Stimulated activated CD4-positive, alpha-beta T cell treated with anti-CD3 and anti-CD28 coated beads, Interleukin-2, amount 100 ng/mL, for 48 hours (primary cell): ENCODE data around the gene PHKA2.

Experiments
- DNase-seq, 2 donors: peaks; one replicate each; pipeline ENCODE4 v3.0.0-alpha.2; 2020

PHKA2 gene

DNA sequence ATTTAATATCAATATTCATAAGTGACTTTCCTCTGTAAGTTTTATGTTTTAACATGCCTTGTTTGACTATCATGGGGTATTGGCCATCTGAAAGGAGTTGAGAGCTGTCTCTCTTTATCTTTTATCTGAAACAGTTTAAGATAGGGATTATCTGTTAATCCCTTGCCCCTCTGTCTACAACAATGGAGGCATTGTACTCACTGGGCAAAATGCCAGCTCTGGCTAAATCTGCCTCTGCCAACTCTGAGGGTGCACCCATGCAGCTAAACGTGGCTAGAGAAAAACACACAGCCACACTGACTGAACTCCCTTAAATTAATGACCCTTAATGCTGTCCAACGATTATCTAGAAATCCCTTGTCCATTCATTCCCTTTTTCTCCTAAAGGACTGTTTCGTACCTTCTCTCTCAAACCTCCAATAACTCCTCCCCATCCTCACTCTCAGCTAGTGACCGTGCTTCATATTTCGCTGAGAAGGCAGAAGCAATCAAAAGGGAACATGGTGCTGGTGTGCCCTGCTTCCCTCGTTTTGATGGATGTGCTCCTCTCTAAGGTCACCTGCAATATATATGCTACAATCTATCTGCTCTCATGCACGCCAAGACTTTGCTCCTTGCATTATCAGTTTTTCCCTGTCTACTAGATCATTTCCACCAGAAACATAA, 10.3 kb downstream of the PHKA2 start:
- no peak for DNase-seq

GRCh38 chrX:18971506-18971905, 12.4 kb downstream of the PHKA2 start:
- no peak for DNase-seq

GRCh38 chrX:18970465-18970864, 13.4 kb downstream of the PHKA2 start:
- DNase-seq: no peak

GRCh38 chrX:18966624-18967023, 17.3 kb downstream of the PHKA2 start:
- DNase-seq: no peak

DNA sequence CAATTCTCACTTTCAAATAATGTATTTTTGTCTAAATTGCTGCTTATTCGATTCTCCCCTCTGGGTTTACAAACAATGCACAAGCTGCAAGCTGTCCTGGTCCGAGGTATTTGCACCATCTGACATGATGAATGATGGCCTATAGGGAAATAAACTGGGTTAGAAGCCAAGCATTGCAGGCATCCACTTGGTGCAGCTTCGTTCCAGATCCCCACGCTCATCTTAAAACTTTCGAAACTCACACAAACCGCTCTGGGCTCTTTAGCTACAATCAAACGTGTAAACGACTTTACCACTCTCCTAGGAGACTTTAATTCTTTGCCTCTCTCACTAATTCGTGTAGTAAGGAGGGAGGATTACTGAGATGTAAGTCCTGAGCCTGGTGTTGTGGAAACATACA, 19.0 kb downstream of the PHKA2 start:
- DNase-seq: no peak

- DNase-seq: no peak
These were observed 19.9 kb downstream of the PHKA2 start for GRCh38 chrX:18964026-18964425.

GRCh38 chrX:18962329-18962728, 21.6 kb downstream of the PHKA2 start:
- no peak for DNase-seq

DNA sequence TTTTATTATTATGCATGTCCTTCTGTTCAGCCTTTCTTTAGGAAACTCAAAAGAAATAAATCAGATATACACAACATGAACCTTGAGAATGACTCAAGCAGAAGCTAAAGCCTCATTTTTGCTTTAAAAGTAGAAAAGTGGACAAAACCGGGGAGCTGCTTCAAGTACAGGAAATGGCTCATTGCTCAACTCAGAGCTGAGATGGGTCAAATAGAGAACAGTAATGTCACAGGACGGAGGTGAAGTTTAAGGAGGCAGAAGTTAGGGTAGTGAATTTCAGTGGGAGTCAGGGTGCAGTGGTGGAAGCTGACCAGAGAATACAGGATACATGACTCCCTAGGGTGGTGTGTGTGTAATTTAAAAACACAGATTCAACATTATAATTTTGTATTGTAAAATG, 22.2 kb downstream of the PHKA2 start:
- no peak for DNase-seq

DNA sequence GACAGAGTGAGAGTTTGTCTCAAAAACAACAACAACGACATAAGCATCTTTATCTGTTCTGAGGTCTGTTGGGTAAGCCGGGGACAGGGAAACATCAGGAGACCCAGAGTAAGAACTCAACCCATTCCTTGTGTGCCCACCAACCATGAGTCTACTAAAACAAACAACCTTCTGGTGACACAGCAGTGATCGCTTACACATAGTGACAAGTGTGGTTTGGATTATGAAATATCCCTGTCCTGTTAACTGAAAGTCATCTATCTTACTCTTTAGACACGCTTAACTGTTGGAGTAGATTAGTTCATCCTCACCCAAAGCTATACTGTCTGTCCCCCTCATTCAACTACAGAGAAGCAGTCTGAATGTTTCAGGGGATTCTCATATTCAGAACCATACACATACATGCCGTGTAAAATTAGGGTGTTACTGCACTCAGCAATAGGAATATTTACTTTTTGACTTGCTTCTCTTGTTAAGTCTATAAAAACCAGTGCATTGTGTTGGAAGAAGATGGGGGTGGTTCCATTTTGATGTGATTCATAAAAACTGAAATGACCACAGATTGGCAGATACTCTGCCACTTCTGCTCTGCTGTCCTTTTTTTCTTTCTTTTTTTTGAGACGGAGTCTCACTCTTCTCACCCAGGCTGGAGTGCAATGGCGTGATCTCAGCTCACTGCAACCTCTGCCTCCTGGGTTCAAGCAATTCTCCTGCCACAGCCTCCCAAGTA, 27.4 kb downstream of the PHKA2 start:
- no peak for DNase-seq

GRCh38 chrX:18955676-18956075, 28.2 kb downstream of the PHKA2 start:
- no peak for DNase-seq

GRCh38 chrX:18951032-18951431, 32.9 kb downstream of the PHKA2 start:
- no peak for DNase-seq

DNA sequence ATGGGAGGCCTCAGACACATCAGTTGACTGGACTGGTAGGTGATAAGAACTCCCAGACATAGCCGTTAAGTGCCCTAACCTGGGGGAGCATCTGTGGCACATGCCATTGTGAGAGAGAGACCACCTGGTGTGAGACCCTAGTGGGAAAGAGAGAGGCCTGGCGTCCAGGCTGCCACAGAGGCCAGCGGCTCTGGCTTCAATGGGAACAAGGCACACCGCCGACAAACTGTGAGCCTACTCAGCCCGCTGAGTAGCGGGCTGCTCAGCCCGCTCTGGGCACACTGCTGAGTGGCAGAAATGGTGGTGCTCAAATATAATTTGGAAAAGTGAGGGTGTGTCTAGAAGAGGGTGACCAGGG, 34.0 kb downstream of the PHKA2 start:
- DNase-seq: no peak

GRCh38 chrX:18949291-18949943, 34.5 kb downstream of the PHKA2 start:
- DNase-seq: no peak

- no peak for DNase-seq
These were observed 37.3 kb downstream of the PHKA2 start for GRCh38 chrX:18946611-18947010.

DNA sequence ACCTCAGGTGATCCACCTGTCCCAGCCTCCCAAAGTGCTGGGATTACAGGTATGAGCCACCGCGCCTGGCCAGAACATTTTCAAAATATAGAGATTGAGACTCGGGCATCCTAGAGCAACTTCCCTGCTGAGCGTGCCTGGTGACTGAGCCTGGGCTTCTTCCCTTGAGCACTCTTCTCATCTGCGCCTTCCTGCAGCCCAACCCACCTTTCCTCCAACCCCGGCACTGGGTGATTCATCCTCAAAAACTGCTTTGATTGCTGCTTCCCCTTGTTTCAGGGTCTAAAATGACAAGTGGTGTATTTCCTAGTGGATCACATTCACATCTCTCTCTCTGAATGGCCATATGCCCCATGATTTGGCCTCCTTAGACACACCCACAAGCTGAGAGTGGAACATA, 37.8 kb downstream of the PHKA2 start:
- no peak for DNase-seq

GRCh38 chrX:18945483-18945882, 38.4 kb downstream of the PHKA2 start:
- DNase-seq: no peak

- DNase-seq: no peak
These were observed 39.4 kb downstream of the PHKA2 start for GRCh38 chrX:18944482-18944881.

GRCh38 chrX:18941896-18942295, 42.0 kb downstream of the PHKA2 start:
- no peak for DNase-seq

DNA sequence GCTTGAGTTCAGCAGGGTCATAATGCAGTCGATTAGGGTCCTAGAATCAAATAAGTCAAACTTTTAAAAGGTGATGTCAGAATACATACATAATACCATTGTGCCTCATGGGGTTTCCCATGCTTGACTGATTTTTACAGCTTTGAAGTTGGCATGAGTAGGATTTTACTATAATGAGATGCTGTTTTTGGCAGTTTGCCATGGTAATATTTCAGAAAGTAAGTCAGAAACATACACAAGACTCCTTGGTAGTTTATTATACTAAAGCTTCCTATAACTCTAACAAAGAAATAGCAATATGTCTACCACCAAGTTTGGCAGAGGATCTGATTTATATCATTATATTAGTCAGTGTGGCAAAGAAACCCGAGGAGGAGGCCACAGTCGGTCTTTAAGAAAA, 45.2 kb downstream of the PHKA2 start:
- no peak for DNase-seq

GRCh38 chrX:18937173-18937572, 46.7 kb downstream of the PHKA2 start:
- DNase-seq: no peak

GRCh38 chrX:18935893-18936292, 48.0 kb downstream of the PHKA2 start:
- no peak for DNase-seq

DNA sequence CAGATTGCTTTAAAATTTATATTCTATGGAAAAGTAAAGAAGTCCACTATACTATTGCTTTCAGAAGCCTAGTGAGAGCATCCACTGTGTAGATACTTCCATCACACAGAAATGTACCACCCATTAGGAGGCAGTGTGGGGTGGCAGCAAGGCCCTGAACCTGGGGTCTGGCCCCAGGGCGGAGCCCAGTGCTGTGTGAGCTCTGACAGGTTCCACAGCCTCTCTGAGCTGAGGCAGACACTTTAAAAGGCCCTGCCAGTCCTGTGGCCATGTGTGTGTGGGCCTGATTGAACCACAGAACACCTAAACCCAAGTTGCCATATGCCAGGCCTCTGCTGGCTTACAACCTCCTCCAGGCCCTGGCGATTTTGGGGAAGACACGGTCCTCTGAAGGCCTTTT, 49.2 kb downstream of the PHKA2 start:
- no peak for DNase-seq

DNA sequence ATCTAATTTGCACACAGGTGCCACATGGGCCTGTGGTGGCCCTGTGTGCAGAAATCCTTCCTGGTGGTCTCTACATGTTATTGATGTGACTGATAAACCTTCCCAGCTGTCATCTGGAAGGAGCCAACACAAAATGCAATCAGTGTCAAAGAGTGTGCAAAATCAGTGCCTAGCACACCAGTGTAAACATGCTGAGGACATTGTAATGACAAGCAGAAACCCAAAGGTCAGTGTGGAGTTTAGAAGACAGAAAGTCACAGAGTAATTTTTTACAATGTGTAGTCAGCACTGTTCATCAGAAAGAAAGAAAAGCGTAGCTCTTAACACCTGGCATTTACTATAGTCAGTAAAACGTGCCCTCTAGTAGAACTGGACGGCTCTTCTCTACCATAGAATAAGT, 50.3 kb downstream of the PHKA2 start:
- no peak for DNase-seq

- DNase-seq: no peak
These were observed 51.9 kb downstream of the PHKA2 start for GRCh38 chrX:18931972-18932371.
